Left colon (tissue), 2 donors: ENCODE results near the gene SRD5A1. TPM values are rescaled to one million over a fixed set of nuclear protein-coding genes. Genes with fewer than 3 reads are reported as not detected.

Experiments
- ATAC-seq: fragments of 200-7000 bp; cut with Tn5 transposase; one replicate; pipeline ENCODE4 v1.9.1; 2020; ENCODE audit warnings: mild to moderate bottlenecking, moderate library complexity
- DNase-seq, 2 donors: peaks; one replicate each; pipeline ENCODE4 v3.0.0-alpha.2; 2020
- intact Hi-C, 2 donors: fragments of 100-400 bp; cut with DNase I in 1 of 2; cut with micrococcal nuclease in 1 of 2; formaldehyde crosslinking; loops; one replicate each; pipeline versions ENCODE4 v1.11.2 to v1.14.0; 2022; cut with DNase I, micrococcal nuclease
- total RNA-seq, 2 donors: library from RNA; stranded (reverse); fragmentation: NEBNext Ultra II Directional; extraction: Animal tissue kit (Norgen Biotek cat#: 25700); gene quantifications; one replicate each; pipeline ENCODE4 v1.2.1, GENCODE V29; 2021
- donor health status: DM: no; HTN: no; CAD: no.
- donor health status: DM: yes; HTN: yes; CAD: no.

The SRD5A1 gene
- total RNA-seq, 2 donors from 2014 or later: 16.3 to 18.9 TPM

- ATAC-seq (no peak), DNase-seq (no peak)
- intact Hi-C loops: no loop called here
Observed at GRCh38 chr5:6716629-6717149, 83.4 kb downstream of the SRD5A1 start.

- intact Hi-C loops: no loop called here
- DNase-seq (no peak), ATAC-seq (no peak)
Observed at GRCh38 chr5:6717247-6717646, 84.0 kb downstream of the SRD5A1 start.

- DNase-seq (no peak), ATAC-seq (no peak)
- intact Hi-C loops: no loop called here
Observed at GRCh38 chr5:6717687-6718086, 84.4 kb downstream of the SRD5A1 start.

DNA sequence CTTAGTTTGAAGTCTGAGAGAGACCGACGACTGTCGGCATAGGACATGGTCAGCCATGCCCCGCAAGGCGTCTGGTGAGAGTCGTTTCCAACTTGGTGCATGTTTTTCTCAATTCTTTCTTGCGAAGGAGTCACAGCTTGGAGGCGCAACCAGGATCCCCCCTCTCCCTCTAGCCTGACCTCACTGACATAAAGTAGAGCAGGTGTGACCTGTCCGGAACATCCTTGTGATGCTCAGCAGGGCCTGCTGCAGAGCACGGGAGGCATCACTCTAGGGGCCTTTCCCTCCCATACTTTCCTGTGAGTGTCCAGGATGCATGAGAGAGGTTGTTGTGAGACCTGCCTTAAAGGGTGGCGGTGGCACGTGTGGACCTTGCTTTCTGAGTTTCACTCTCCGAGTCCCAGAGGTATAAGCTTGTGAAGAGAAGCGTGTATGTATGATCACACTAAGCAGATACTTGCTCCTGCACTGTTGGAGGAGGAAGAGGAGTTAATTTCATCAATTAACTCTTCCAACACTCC, 85.0 kb downstream of the SRD5A1 start:
- intact Hi-C loops: no loop called here

GRCh38 chr5:6718718-6719117, 85.5 kb downstream of the SRD5A1 start:
- ATAC-seq: no peak
- no peak for DNase-seq
- intact Hi-C loops: no loop called here

More for the DNA sequence above, 85.0 kb downstream of the SRD5A1 start:
- ATAC-seq (no peak), DNase-seq (no peak)

DNA sequence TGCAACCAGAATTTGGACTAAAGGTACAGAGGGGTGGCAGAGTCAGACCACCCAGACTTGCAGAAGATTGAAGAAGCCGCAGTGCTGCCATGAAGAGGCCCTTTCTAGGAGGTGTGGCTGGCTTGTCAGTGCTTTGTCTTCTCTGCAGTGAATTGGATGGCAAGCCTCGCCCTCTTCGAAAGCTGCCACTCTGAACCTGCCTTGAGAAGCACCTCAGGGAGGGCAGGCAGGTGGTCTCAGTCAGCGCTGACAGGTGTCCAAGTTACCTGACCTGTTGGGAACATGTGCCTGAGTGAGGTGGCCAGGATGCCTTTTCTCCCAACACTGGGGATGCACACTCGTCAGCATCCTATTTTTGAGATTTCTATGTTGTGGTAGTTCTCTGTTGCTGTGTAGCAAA, 86.2 kb downstream of the SRD5A1 start:
- intact Hi-C loops: no loop called here
- ATAC-seq: no peak
- DNase-seq: no peak

DNA sequence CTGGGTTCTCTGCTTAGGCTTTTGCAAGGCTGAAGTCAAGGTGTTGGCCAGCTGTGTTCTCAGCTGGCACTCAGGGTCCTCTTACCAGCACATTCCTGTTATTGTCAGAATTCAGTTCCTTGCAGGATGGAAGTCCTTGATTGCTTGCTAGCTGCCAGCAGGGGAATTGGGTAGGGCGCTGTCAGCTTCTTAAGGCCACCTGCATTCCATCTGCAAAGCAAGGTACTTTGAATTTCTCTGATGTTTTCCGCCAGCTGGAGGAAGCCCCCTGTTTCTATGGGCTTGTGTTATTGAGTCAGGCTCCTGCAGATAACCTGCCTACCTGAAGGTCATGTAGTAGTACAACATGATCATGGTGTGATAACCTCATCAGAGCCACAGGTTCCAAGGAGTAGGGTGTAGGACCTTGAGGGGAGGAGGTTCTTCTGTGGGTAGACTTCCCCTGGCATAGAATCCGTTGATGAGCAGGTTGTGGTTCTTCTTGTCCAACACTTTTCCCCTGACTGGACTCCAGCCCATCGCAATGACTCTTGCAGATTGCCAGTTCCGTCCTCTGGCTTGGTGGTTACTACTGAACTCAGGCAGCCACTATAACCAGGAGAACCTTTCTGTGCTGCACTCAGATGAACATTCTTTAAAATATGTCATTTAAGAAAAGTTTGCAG, 86.8 kb downstream of the SRD5A1 start:
- intact Hi-C loops: no loop called here
- DNase-seq: no peak

GRCh38 chr5:6720561-6720921, 87.3 kb downstream of the SRD5A1 start:
- DNase-seq: no peak
- intact Hi-C loops: no loop called here
- no peak for ATAC-seq

More for the DNA sequence above, 86.8 kb downstream of the SRD5A1 start:
- ATAC-seq: no peak

DNA sequence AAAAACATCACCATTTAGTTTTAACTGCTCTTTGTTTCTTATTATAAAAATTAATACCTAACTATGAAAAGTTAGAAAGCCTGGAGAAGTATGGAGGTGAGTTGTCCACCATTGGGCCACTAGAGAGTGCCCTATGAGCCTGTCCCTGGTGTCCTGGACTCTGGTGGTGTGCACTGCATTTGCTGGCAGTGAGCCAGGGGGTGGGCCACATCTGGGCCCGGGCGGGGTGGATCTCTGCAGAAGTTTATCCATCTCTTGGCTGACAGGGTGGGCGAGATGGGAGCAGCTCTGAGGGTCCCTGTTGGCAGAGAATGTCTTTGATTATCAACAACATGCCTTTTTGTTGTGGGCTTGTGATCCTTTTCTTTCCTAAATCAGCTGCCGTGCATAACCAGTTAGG, 88.2 kb downstream of the SRD5A1 start:
- ATAC-seq (no peak), DNase-seq (no peak)
- intact Hi-C loops: no loop called here

- no peak for ATAC-seq
- DNase-seq: no peak
Observed at GRCh38 chr5:6722015-6722414, 88.8 kb downstream of the SRD5A1 start.

DNA sequence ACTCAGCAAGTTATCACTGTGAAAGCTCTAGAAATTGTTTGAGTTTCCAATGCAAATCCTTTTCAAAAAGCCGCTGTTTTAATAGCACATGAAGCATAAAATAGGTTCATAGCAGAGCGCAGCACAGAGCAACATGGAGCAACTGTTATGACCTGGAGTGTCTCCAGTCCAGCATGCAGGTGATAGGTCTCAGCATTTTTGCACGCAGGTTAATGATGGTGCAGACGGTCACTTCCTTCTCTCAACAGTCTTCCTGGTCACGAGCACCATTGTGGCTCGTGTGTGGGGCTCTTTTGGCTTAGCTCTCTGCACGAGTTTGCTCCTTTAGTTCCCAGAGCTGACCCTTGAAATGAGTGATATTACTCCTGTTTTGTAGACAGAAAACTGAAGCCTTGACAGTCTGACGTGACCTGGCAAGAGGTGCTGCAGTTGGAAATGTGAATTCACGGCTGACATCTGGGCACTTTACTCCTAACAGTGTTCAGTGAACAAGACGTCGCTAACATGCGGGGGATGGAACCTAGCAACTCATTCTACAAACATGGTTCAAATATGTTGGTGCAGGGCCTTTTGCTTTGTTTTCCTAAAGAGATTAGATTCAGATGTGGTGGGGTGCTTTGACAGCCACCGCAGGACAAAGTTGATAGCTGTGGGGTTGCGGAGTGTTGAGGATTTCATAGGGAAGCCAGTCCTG, 90.0 kb downstream of the SRD5A1 start:
- no peak for DNase-seq
- no peak for ATAC-seq
- intact Hi-C loops: no loop called here

More at GRCh38 chr5:6722015-6722414, 88.8 kb downstream of the SRD5A1 start:
- intact Hi-C loops: no loop called here

DNA sequence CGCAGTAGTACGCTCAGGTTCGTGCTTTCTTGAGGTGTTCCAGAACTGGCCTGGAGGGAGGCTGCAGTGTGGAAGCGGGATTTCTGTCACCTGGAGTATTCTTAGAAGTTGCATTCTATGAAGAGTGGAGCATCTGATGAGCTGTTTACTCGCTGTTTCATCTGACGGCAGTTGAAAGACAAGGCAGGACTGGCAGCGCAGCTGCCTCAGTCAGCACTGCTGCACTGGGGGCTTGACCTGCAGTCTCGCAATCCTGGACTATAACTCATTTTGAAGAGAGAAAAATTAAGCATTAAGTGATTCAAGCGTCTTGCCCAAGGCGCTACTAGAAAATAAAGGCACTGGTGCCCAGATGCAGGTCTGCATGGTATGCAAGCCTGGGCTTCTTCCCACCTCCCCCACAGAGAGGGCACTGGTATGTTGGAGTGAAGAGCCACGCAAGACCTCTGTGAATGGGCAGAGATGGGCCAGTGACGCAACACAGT, 90.6 kb downstream of the SRD5A1 start:
- DNase-seq: no peak
- ATAC-seq: no peak
- intact Hi-C loops: no loop called here

Other genes with a start within 250 kb of the SRD5A1 start
- gene UBE2QL1, start 184.6 kb upstream of the SRD5A1 start, total RNA-seq: under 1 TPM; 0.15 to 0.73 TPM
- 10 to 100 TPM; 49.2 to 56.7 TPM for gene NSUN2, start 396 bp upstream of the SRD5A1 start, total RNA-seq
- gene TENT4A, start 80.0 kb downstream of the SRD5A1 start, total RNA-seq: 10 to 100 TPM; 16.5 to 18.5 TPM